AG09319 (cell line): Measurements from ENCODE around the gene HK1.

ENCODE experiments used
- DNase-seq: peaks from one replicate; pipeline ENCODE4 v3.0.0-alpha.2; 2010; ENCODE audit warnings: low read depth; ENCODE audit errors: extremely low read depth
- TF ChIP-seq, protein P1 (sequence below): IDR thresholded peaks from 2 replicates; pipeline ENCODE4 v1.5.1; 2011; ENCODE audit warnings: low read depth, mild to moderate bottlenecking, inconsistent platforms, low read length, moderate library complexity

The HK1 gene

DNA sequence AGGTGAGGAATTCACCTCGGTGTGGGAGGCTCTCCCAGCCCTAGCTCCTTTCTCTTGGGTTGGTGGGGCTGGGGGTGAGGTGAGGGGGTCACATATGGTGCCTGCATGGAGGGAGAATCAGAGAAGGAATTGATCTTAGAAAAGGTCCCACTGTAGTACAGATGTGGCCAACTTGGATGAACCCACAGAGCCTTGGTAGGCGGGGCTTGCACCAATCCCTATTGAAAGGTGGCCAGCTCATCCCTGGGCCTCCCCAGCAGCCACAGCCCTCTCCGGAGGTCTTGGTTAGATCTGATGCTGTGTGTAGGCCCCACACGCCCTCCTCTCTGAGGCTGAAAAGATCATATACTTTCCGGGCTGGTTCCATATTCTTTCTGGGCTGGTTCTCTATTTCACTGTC is 39.2 kb upstream of the HK1 start:
- TF ChIP-seq, protein P1, sequence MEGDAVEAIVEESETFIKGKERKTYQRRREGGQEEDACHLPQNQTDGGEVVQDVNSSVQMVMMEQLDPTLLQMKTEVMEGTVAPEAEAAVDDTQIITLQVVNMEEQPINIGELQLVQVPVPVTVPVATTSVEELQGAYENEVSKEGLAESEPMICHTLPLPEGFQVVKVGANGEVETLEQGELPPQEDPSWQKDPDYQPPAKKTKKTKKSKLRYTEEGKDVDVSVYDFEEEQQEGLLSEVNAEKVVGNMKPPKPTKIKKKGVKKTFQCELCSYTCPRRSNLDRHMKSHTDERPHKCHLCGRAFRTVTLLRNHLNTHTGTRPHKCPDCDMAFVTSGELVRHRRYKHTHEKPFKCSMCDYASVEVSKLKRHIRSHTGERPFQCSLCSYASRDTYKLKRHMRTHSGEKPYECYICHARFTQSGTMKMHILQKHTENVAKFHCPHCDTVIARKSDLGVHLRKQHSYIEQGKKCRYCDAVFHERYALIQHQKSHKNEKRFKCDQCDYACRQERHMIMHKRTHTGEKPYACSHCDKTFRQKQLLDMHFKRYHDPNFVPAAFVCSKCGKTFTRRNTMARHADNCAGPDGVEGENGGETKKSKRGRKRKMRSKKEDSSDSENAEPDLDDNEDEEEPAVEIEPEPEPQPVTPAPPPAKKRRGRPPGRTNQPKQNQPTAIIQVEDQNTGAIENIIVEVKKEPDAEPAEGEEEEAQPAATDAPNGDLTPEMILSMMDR: no peak

DNA sequence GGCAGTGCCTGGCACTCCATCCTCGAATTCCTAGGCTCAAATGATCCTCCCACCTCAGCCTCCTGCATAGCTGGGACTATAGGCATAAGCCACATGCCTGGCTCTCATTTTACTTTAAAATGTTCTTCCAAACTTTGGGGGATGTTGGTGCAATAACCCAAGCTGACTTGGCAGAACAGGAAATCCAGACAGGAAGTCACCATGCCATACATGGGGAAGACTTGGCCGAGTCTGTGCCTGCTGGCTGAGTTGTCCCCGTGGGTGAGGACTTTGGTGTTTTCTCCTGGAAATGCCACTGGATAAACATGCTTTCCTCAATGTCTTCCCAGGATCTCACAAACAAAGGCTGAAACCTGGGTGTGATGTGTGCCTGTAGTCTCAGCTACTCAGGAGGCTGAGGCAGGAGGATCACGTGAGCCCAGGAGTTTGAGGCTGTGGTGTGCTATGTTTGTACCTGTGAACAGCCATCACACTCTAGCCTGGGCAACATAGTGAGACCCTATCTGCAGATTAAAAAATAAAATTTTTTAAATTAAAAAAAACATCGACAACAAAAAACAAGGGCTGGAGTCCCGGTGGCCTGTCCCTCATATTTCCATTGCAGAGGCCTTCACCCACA is 38.4 kb upstream of the HK1 start:
- TF ChIP-seq, protein P1: no peak
- DNase-seq: no peak

More for the DNA sequence above, 39.2 kb upstream of the HK1 start:
- no peak for DNase-seq

DNA sequence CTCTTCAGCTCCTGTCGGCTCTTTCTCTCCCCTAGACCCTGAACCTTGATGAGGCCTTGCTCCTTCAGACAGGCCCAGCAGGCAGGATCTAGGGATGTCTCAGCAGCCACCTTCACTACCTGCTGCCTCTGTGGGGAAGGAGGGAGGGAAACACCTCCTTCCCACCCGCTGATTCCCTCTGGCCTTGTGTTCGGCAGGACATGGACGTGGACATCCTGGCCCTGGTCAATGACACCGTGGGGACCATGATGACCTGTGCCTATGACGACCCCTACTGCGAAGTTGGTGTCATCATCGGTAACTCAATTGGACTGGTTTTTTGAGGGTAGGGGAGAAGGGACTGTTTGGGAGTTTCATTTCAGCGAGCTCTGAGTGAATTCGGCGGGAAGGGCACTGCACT is 37.8 kb upstream of the HK1 start:
- TF ChIP-seq, protein P1: no peak
- no peak for DNase-seq

DNA sequence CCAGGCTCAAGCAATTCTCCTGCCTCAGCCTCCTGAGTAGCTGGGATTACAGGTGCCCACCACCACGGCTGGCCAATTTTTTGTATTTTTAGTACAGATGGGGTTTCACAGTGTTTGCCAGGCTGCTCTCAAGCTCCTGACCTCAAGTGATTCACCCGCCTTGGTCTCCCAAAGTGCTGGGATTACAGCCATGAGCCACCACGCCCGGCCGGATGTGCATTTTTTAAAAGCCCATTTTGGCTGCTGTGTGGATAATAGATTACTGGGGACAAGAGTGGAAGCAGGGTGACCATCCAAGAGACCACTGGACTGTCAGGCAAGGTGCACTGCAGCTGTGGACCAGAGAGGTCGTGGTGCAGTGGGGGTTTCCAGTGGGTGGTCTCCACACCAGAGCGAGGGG is 36.7 kb upstream of the HK1 start:
- peak; percentile 18 for DNase-seq
- TF ChIP-seq, protein P1: no peak

DNA sequence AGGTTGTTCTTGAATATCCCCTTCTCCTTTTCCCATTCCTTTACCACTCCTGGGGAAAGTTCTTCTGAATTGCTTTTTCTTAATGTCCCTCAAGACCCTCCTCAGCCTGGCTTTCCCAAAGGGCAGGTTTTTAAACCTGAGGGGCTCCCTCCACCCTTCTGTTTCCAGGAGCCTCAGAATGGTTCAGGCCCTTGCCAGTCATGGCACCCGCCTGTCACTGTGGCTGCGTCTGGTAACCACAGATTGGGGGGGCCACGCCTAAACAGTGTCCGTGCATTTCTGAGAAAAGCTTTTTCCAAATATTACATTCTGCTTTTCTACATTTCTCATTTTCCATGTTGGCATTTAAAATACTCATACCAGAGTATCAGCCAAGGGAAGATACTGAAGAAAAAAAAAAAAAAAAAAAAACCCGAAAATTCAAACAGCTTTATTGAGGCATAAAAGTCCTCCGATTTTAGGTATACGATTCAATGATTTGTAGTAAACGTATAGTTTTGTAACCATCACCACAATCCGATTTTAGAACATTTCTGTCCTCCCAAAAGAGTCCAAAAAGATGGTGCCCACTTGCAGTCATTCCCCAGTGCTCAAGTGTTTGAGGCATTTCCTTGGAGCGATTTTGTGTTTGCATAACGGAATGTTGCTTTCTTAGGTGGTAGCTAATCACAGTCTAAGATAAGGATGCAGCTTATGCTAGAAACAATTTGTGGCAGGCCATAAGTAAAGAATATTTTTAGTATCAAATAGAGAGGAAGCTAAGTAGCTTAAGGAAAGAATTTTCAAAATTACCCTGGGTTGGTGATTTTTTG is 36.0 kb upstream of the HK1 start:
- DNase-seq: no peak

DNA sequence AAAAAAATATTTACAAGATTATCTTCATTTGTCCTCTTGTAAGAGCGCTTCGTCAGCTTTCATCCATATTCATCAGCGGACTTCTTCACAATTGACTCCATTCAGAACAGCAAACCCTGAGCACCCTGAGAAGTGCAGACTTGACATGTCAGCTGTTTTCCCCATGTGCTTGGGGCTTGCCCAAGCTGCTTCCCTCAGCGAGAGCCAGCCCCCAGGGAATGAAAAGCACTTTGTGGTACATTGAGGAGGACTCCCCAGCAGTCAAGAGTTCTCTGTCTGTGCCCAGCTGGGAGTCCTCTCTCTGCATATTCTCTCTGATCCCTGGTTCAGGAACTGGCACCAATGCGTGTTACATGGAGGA is 35.5 kb upstream of the HK1 start:
- TF ChIP-seq, protein P1: no peak
- DNase-seq: no peak

More for the DNA sequence above, 36.0 kb upstream of the HK1 start:
- TF ChIP-seq, protein P1: no peak

DNA sequence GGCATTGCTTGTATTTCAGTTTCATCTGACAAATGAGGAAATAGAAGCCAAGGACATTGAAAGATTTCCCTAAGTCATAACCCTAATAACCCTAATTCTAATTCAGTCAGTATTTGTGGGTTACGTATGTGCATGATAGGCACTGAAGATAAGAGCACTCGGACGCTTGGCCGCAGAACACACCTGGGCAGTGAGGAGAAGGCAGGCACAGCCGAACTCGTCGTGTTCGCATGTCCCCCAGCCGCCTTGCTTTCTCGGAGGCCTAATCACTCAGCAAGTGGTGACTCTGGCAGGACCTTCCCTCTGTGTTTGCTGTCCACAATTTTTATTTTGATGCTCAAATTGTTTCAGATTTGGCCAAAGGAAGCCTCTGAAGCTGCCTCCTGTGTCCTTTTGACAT is 34.5 kb upstream of the HK1 start:
- TF ChIP-seq, protein P1: no peak

More for the DNA sequence above, 34.5 kb upstream of the HK1 start:
- no peak for DNase-seq
